ENCODE measurements around the gene CTTNBP2NL. TPM values are rescaled to one million over a fixed set of nuclear protein-coding genes. Genes with fewer than 3 reads are reported as not detected.

The CTTNBP2NL gene
- total RNA-seq = under 1 TPM; 0.39 to 0.50 TPM

GRCh38 chr1:112395821-112396652 lies at the start of gene CTTNBP2NL:
CTTNBP2NL (plus strand) TSS chr1:112396214; CDS start chr1:112416166, 19,952 bp downstream.

GRCh38 chr1:112508278-112509004 lies 112.4 kb downstream of the CTTNBP2NL start, which contains the start of gene WNT2B:
WNT2B (plus strand) TSS chr1:112508965; CDS start chr1:112509263, 298 bp downstream.

Small RNA genes lying within 50 kb of the gene (microRNA-seq; reads per million reads assigned to microRNA genes)
- not detected for gene MIR4256 (ENCODE audit: borderline microRNAs expressed, borderline replicate concordance)

Other genes with a start within 250 kb of the CTTNBP2NL start
- gene WNT2B, start 112.8 kb downstream of the CTTNBP2NL start, total RNA-seq = not detected
- gene ST7L, start 222.9 kb downstream of the CTTNBP2NL start, total RNA-seq = 10 to 100 TPM; 13.4 to 13.5 TPM
- gene CAPZA1, start 223.6 kb downstream of the CTTNBP2NL start, total RNA-seq = 100 to 1,000 TPM; 217 to 234 TPM